WTC11 (cell line): ENCODE results near the gene FBXW2.
"Not testable (repeated sequence)": the region's sequence is repeated elsewhere in the genome, so short reads cannot be mapped to it uniquely, and the experiment has no call there.

Experiments used
- ATF3 ChIP-seq: sonication (generic); formaldehyde crosslinking; conservative IDR thresholded peaks from 2 replicates; pipeline ENCODE4 v1.8.1; 2022; ENCODE audit warnings: mild to moderate bottlenecking, missing genetic modification reagents
- CTCF ChIP-seq: fragments of 200-600 bp; IDR thresholded peaks from 2 replicates; pipeline ENCODE4 v1.8.0; 2022; ENCODE audit warnings: antibody characterized with exemption
- E2F4 ChIP-seq: sonication (generic); formaldehyde crosslinking; IDR thresholded peaks from 2 replicates; pipeline ENCODE4 v1.8.1; 2022; ENCODE audit warnings: low read depth, mild to moderate bottlenecking, moderate library complexity, missing genetic modification reagents, borderline replicate concordance
- E2F5 ChIP-seq: sonication (generic); formaldehyde crosslinking; IDR thresholded peaks from 2 replicates; pipeline ENCODE4 v1.8.1; 2022; ENCODE audit warnings: mild to moderate bottlenecking, moderate library complexity, missing genetic modification reagents
- FOXK1 ChIP-seq: sonication (generic); formaldehyde crosslinking; IDR thresholded peaks from 2 replicates; pipeline ENCODE4 v1.8.0; 2022; ENCODE audit warnings: mild to moderate bottlenecking, moderate library complexity, missing genetic modification reagents
- FOXP1 ChIP-seq: sonication (generic); formaldehyde crosslinking; IDR thresholded peaks from 2 replicates; pipeline ENCODE4 v1.8.0; 2022; ENCODE audit warnings: missing genetic modification reagents, mild to moderate bottlenecking, moderate library complexity, borderline replicate concordance
- HMGXB4 ChIP-seq: sonication (generic); formaldehyde crosslinking; IDR thresholded peaks from 2 replicates; pipeline ENCODE4 v1.8.1; 2023; ENCODE audit warnings: mild to moderate bottlenecking, moderate library complexity, missing genetic modification reagents
- JUN ChIP-seq: sonication (generic); formaldehyde crosslinking; IDR thresholded peaks from 2 replicates; pipeline ENCODE4 v1.8.0; 2023; ENCODE audit warnings: mild to moderate bottlenecking, missing genetic modification reagents
- KAT7 ChIP-seq: sonication (generic); formaldehyde crosslinking; IDR thresholded peaks from 2 replicates; pipeline ENCODE4 v1.8.1; 2023; ENCODE audit warnings: missing genetic modification reagents, mild to moderate bottlenecking, borderline replicate concordance
- NR1H2 ChIP-seq: sonication (generic); formaldehyde crosslinking; IDR thresholded peaks from 2 replicates; pipeline ENCODE4 v1.9.0; 2021; ENCODE audit warnings: mild to moderate bottlenecking, moderate library complexity, missing genetic modification reagents
- TEAD4 ChIP-seq: sonication (generic); formaldehyde crosslinking; IDR thresholded peaks from 2 replicates; pipeline ENCODE4 v1.8.0; 2022; ENCODE audit warnings: mild to moderate bottlenecking, missing genetic modification reagents
- ZBTB21 ChIP-seq: sonication (generic); formaldehyde crosslinking; IDR thresholded peaks from 2 replicates; pipeline ENCODE4 v1.8.1; 2023; ENCODE audit warnings: mild to moderate bottlenecking, missing genetic modification reagents, borderline replicate concordance
- ZNF121 ChIP-seq: sonication (generic); formaldehyde crosslinking; IDR thresholded peaks from 2 replicates; pipeline ENCODE4 v1.8.0; 2023; ENCODE audit warnings: missing genetic modification reagents

- TF ChIP-seq JUN (CRISPR knock-in tag); FOXP1 (CRISPR knock-in tag); KAT7 (CRISPR knock-in tag); CTCF; ZBTB21; ZNF121 (CRISPR knock-in tag); NR1H2 (CRISPR knock-in tag); HMGXB4; ATF3 (CRISPR knock-in tag); E2F4 (CRISPR knock-in tag); FOXK1 (CRISPR knock-in tag); TEAD4 (CRISPR knock-in tag); E2F5: not testable (repeated sequence)
Observed at GRCh38 chr9:120804784-120805363, 11.7 kb upstream of the FBXW2 start.
